Stimulated activated CD4-positive, alpha-beta T cell treated with anti-CD3 and anti-CD28 coated beads, Interleukin-1b, Interleukin-23, amount 100 ng/mL, for 48 hours (primary cell): ENCODE data around the gene SH3PXD2B.
"Not testable (repeated sequence)": the region's sequence is repeated elsewhere in the genome, so short reads cannot be mapped to it uniquely, and the experiment has no call there.

ENCODE experiments used
- DNase-seq: peaks from one replicate; pipeline ENCODE4 v3.0.0-alpha.2; 2020

The SH3PXD2B gene

DNA sequence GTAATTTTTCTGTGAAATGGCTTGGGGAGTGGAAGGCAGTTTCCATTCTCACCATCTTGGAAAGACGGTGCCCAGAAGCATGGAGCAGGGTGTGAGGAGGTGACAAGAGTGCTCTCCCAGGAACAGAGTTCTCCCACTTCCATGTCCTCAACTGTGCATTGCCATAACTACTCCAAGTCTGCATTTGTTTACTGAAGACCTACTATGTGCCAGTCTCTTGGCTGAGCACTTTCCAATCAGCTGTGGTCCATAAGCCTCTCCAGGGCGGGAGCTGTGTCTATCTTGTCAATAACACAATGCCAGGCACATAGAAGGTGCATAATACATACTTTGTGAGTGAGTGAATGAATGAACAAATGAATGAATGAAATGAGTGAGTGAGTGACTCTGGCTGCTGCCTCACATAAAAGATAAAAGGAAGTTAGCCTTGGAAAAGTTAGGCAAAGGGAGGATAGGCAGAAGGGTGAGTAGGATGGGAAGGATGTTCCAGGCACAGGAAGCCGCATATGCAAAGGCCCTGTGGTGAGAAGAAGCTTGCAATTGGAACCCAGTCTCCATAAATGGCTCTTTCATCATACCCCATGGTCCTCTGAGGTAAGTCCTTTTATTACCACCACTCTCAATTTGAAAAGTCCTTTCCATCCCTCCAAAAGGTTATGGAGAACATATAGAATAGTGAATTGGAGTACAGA, 31.3 kb upstream of the SH3PXD2B start:
- DNase-seq, result no peak

GRCh38 chr5:172484664-172485063, 30.3 kb upstream of the SH3PXD2B start:
- no peak for DNase-seq

DNA sequence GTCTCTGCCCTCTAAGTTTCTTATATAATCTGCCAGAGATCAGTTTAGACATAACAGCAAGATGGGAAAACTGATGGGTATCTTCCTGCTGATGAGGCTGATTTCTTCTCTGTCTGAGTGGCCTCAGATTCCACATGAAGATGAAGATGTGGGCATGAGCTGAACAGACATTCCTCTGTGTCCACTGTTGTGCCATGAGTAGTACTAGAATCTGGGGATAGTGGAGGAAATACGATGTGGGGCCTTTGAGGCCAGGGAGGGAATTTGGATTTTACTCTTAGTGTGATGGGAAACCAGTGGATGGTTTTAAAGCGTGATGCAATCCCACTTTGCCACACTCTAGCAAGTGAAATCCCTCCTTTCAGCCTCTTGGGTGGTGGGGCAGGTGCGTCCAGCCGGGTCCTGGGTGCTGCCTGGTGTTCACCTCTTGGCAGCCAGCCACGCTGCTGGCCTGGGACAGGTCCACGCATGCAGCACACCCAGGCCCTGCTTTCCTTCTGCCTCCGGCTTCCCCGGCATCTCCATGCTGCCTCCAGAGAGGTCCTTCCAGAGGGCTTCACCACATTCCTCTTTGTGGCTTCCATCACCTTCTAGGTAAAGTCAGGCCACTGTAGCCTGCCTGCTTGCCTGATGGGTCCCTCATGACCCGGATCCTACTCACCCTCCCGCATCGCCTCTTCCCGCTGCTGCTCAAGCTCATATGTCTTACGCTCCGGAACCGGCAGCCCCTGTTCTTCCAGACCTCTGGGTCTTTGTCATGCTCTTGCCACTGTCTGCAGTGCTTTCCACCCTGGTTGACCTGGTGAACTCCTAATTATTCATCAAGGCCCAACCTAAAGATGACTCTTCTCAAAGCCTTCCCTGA, 28.1 kb upstream of the SH3PXD2B start:
- no peak for DNase-seq

DNA sequence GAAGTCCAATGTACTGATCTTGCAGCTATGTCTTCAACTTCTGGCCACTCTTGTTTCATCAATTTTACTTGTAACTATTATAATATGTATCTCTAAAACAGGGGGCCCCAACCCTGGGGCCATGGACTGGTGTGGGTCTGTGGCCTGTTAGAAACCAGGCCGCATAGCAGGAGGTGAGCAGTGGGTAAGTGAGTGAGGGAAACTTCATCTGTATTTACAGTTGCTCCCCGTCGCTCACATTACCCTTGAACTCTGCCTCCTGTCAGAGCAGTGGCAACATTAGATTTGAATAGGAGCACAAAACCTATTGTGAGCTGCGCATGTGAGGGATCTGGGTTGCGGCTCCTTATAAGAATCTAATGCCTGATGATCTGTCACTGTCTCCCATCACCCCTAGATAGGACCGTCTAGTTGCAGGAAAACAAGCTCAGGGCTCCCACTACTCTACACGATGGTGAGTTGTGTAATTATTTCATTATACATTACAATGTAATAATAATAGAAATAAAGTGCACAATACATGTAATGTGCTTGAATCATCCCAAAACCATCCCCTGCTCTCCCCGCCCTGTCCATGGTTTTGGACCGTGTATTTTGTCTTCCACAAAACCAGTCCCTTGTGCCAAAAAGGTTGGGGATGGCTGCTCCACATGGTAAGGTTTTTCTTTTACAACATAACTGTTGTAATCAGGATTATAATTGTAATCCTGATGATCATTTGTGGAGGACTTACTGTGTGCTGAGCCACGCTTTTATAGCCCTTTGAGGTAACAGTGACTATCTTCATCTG, 26.9 kb upstream of the SH3PXD2B start:
- no peak for DNase-seq

GRCh38 chr5:172479784-172480115, 25.4 kb upstream of the SH3PXD2B start:
- DNase-seq, result no peak

GRCh38 chr5:172479034-172479783, 24.9 kb upstream of the SH3PXD2B start:
- DNase-seq, result peak; percentile 67

DNA sequence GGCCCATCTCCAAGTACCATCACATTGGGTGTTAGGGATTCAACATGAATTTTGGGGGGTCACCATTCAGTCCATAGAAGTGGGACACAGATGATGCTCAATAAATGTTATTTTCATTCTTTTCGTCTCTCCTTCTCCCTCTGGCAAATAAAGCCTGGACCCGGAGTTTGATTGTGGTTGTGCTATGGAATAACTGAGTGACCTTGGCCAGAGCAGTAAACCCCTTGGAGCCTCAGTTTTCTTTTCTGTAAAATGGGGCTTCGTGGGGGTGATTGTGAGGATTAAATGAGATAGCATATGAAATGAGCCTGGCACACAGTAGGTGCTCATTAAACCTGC, 24.3 kb upstream of the SH3PXD2B start:
- DNase-seq, result not testable (repeated sequence)

DNA sequence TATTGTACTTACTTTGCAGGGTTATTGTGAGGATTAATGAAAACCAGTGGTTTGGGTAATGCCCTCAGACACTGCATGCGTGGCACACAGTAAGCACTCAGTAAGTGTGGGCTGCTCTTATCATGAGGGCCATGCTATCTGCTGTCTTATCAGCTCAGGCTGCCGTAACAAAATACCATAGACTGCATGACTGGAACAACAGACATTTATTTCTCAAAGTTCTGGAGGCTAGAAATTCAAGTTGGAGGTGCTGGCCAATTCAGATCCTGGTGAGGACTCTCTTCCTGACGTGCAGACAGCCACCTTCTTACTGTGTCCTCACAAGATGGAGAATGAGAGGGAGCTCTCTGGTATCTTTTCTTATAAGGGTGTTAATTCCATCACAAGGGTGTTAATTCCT, 23.9 kb upstream of the SH3PXD2B start:
- no peak for DNase-seq

DNA sequence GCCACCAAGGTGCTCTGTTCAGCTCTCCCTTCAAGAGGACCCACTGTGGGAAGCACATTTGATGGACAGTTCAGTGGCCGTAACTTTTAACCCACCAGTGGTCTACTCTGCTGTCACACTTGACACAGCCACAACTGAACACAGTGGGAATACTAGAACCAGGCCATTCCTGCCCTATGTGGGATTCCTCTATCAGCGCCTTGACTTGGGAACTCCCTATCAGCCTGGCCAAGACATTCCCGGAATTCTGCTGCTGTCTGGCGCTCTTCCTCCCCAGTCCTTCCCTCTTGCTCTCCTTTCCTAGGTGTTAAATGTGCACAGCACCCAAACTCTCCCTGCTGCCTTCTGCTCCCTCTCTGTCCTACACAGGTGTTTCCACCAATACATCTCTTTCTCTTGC, 23.1 kb upstream of the SH3PXD2B start:
- DNase-seq, result no peak

DNA sequence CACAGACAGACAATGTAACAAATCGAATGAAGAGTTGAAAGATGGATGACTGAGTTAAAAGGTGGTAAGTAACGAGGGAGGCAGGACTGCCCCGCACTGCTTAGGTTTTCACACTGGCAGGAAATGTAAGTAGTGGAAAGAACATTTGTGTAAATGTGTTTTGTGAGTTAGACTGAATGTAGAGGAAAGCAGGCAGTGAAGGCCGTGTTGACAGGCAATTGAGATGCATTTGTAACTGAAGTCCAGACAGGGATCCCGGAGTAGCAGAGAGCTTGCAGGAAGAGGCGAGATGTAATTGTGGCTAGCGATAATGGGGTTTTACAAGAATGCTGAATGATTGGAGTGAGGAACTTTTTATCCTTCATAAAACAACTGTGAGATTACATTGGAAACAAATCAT, 20.0 kb upstream of the SH3PXD2B start:
- no peak for DNase-seq

DNA sequence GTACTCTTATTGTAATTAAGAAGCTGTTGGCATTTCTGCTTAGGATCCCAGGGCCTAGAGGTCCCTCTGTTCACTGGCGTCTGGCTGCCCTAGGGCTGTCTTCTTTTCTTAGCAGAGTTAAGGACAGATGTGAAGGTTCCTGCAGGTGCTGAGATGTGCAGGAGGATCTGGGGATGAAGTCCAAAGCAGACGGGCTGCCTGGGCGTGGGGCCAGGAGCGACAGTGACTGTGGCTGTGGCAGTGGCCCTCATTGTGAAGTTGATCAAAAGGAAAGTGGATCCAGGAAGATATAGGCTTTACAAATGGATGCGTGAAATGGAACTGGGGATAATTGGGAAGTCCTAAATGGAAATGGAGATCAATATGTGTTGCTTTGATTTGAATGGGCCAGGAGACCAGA, 19.1 kb upstream of the SH3PXD2B start:
- no peak for DNase-seq

DNA sequence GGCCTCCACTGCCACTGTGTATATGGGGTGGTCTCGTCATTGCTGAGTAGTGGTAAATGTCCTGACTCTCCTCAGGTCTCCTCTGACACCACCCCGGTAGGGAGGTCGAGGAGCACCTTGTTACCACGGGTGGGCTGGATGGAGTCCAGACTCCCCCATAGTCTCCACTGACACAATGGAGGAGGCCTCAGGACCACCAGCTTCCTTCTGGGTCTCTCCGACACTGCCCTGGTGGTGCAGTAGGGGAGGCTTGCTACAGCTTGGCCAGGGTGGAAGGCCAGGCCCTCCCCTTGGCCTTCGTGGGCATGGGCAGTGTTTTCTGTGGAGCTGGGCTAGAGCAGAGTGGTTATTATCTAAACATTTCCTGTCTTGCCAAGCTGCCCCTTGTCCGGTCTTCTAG, 15.4 kb upstream of the SH3PXD2B start:
- DNase-seq, result no peak

DNA sequence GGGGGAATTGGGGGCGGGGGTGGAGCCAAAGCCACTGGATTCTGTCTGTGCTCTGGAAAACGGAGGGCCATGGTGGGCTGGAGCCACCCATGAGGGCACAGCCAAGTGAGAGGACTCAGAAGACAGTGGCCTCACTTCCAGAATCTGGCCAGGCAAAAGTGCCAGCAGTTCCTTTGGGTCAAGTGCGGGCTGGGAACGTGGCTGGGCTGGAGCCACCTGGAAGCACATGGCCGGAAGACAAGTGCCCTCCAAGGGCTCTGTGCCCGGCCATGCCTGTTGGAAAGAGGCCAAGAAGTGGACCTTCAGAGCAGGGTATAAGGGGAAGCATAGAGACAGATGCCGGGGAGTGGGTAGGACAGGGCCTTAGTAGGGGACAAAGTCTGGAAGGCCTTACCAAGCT, 11.7 kb upstream of the SH3PXD2B start:
- DNase-seq, result no peak

DNA sequence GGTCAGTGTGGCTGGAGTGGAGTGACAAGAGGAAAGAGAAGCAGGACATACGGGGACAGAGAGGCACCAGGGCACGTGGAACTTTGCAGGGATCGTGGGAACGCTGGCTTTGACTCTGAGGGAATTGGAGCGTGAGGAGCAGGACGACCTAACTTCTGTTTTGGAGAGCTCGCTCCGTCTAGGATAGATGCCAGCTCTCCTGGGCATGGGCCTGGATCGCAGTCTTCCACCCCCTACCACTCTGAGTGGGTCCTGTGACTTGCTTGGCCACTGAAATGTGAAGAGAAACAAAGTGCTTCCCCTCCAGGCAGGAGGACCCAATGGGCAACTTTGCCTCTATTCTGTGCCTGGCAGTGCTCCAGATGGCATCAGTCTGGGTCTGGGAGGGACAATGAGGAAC, 8.7 kb upstream of the SH3PXD2B start:
- DNase-seq, result no peak

GRCh38 chr5:172459783-172460165, 5.4 kb upstream of the SH3PXD2B start:
- DNase-seq, result no peak

- no peak for DNase-seq
Measured at GRCh38 chr5:172458976-172459782, 4.9 kb upstream of the SH3PXD2B start.

GRCh38 chr5:172456076-172456722, 1.9 kb upstream of the SH3PXD2B start:
- DNase-seq, result no peak

GRCh38 chr5:172455511-172456061, 1.3 kb upstream of the SH3PXD2B start:
- no peak for DNase-seq

- DNase-seq, result no peak
Measured at GRCh38 chr5:172455087-172455381, 709 bp upstream of the SH3PXD2B start.

DNA sequence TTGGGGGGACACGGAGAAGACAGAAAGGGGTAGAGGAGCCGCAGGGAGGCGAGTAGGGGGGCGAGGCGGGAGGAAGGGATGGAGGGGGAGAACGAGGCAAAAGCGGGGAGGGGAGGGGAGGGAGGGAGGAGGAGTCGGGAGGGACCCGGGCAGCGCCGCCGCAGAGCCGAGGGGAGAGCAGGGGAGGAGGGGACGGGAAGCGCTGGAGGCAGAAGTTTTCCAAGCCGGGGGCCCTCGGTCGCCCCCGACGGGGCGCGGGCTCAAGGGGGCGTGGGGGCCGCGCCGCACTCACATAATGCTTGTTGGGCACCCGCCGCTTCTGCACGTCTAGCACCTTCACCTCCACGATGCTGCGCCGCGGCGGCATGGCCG, 353 bp downstream of the SH3PXD2B start:
- no peak for DNase-seq

DNA sequence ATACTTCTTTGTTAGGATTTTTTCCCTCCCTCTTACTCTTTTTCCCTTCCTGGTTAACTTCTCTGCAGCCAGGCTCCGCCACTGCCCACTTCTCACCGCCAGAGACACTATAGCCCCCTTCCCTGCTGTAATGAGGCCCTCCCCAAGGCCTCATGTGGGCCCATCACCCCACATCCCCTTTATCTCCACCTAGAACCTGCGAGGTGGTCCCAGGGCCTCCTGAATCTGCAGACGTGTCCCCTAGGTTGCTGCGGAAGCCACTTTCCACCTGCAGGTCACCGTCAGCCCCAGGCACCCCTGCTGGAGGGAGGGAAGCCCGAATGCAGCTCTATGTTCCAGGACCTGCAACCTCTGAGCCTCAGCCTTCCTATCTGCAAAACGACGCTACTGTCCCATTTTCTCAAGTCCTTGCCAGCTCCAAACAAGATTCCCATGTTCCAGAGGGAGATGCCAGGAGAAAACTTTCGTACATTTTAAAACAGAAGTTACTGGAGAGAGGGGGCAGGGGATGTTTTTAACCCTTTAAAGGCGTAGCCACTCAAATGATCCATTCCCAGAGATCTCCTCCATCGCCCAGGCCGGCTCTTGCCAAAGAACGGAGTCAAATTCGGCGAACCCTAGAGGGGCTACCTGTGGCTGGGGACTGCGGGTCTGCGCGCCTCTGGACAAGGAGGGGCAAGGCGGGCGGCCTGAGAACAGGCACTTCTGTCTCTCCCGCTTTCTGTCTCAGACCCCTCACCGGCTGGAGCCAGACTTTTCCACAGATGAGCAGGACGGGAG, 929 bp downstream of the SH3PXD2B start:
- no peak for DNase-seq
